Neuronal stem cell (in vitro differentiated cells): Measurements from ENCODE around the gene OR7A5. TPM values are rescaled to one million over a fixed set of nuclear protein-coding genes. Genes with fewer than 3 reads are reported as not detected.
"Not testable (repeated sequence)": the region's sequence is repeated elsewhere in the genome, so short reads cannot be mapped to it uniquely, and the experiment has no call there.

Experiments
- DNase-seq: peaks from one replicate; pipeline ENCODE4 v3.0.0-alpha.2; 2013; ENCODE audit warnings: low spot score
- H2AFZ ChIP-seq: one replicate; pipeline ENCODE4 v1.6.1; 2013; ENCODE audit warnings: mild to moderate bottlenecking, low read length, inconsistent platforms
- H2AK5ac ChIP-seq: 2 replicates; pipeline ENCODE4 v1.6.1; 2013; ENCODE audit warnings: low read depth, mild to moderate bottlenecking, inconsistent platforms, low read length, moderate library complexity, mixed read lengths
- H2BK120ac ChIP-seq: 2 replicates; pipeline ENCODE4 v1.6.1; 2013; ENCODE audit warnings: low read depth, mild to moderate bottlenecking, inconsistent platforms, low read length, moderate library complexity, mixed read lengths
- H2BK12ac ChIP-seq: one replicate; pipeline ENCODE4 v1.6.1; 2013; ENCODE audit warnings: low read length, inconsistent platforms
- H2BK15ac ChIP-seq: 2 replicates; pipeline ENCODE4 v1.6.1; 2013; ENCODE audit warnings: mild to moderate bottlenecking, low read length, inconsistent platforms, mixed read lengths
- H2BK5ac ChIP-seq: one replicate; pipeline ENCODE4 v1.6.1; 2013; ENCODE audit warnings: inconsistent platforms, mild to moderate bottlenecking, low read length, moderate library complexity
- H3K14ac ChIP-seq: one replicate; pipeline ENCODE4 v1.6.1; 2013; ENCODE audit warnings: low read length, inconsistent platforms
- H3K18ac ChIP-seq: 2 replicates; pipeline ENCODE4 v1.6.1; 2013; ENCODE audit warnings: low read length, inconsistent platforms
- H3K23ac ChIP-seq: 2 replicates; pipeline ENCODE4 v1.6.1; 2013; ENCODE audit warnings: low read depth, mild to moderate bottlenecking, mixed read lengths, low read length, inconsistent platforms; ENCODE audit not compliant: poor library complexity
- H3K27ac ChIP-seq: replicated peaks from 3 replicates; pipeline ENCODE4 v1.5.1; 2013; ENCODE audit warnings: low read length, inconsistent platforms
- H3K27me3 ChIP-seq, 3 experiments: 2 replicates each; pipeline ENCODE4 v1.6.1; 2013; ENCODE audit warnings: low read length in 3 of 3, mild to moderate bottlenecking in 2 of 3, inconsistent platforms in 1 of 3, low read depth in 1 of 3, mixed read lengths in 1 of 3, moderate library complexity in 1 of 3; ENCODE audit not compliant: control insufficient read depth in 3 of 3, insufficient read depth in 3 of 3
- H3K36me3 ChIP-seq, 2 donors: replicated peaks in 1 of 2; 2 replicates each; pipeline ENCODE4 v1.6.1; 2013; ENCODE audit warnings: low read length in 2 of 2; ENCODE audit not compliant: control insufficient read depth in 2 of 2, insufficient read depth in 2 of 2
- H3K4ac ChIP-seq: 2 replicates; pipeline ENCODE4 v1.6.1; 2013; ENCODE audit warnings: inconsistent platforms, mild to moderate bottlenecking, low read length, moderate library complexity
- H3K4me1 ChIP-seq, 2 donors: 1 replicate in 1 of 2; 2 replicates in 1 of 2; pipeline ENCODE4 v1.6.1; 2013; ENCODE audit warnings: low read length in 2 of 2, low read depth in 1 of 2; ENCODE audit not compliant: control insufficient read depth in 2 of 2, insufficient read depth in 1 of 2
- H3K4me2 ChIP-seq: one replicate; pipeline ENCODE4 v1.6.1; 2013; ENCODE audit warnings: mild to moderate bottlenecking, low read length, inconsistent platforms; ENCODE audit not compliant: insufficient read depth, poor library complexity, severe bottlenecking
- H3K4me3 ChIP-seq, 2 donors: 2 replicates each; pipeline ENCODE4 v1.5.1; 2013; ENCODE audit warnings: low read length in 2 of 2, mild to moderate bottlenecking in 2 of 2, inconsistent platforms in 1 of 2, moderate library complexity in 1 of 2
- H3K79me1 ChIP-seq: one replicate; pipeline ENCODE4 v1.6.1; 2013; ENCODE audit warnings: low read depth, mild to moderate bottlenecking, inconsistent platforms, low read length, moderate library complexity
- H3K9ac ChIP-seq: one replicate; pipeline ENCODE4 v1.6.1; 2013; ENCODE audit warnings: mild to moderate bottlenecking, low read depth, low read length, inconsistent platforms; ENCODE audit not compliant: poor library complexity
- H3K9me3 ChIP-seq, 2 donors: replicated peaks in 1 of 2; 2 replicates each; pipeline versions ENCODE3 to v1.6.1; 2013; ENCODE audit warnings: low read length in 2 of 2, mild to moderate bottlenecking in 2 of 2, inconsistent platforms in 1 of 2, low read depth in 1 of 2, mixed read lengths in 1 of 2, moderate library complexity in 1 of 2; ENCODE audit not compliant: control insufficient read depth in 2 of 2, insufficient read depth in 1 of 2
- H4K8ac ChIP-seq: one replicate; pipeline ENCODE4 v1.6.1; 2013; ENCODE audit warnings: low read depth, mild to moderate bottlenecking, inconsistent platforms, low read length, moderate library complexity
- H4K91ac ChIP-seq: one replicate; pipeline ENCODE4 v1.6.1; 2013; ENCODE audit warnings: low read length, low read depth, mild to moderate bottlenecking, inconsistent platforms; ENCODE audit not compliant: poor library complexity
- WGBS, 2 donors: extraction: QIAGEN DNeasy Blood & Tissue Kit; methylation state at CpG; one replicate each; pipeline ENCODE4 v1.1.7; 2013; ENCODE audit warnings: missing lambda C conversion rate in 2 of 2, mixed read lengths in 1 of 2; ENCODE audit not compliant: insufficient read length in 2 of 2, insufficient replicate concordance in 1 of 2; ENCODE audit errors: extremely low coverage in 2 of 2; 5-methylcytosine and 5-hydroxymethylcytosine counted together
- small RNA-seq: library from polyadenylated mRNA; stranded (forward); fragments of <200 nt; extraction: miRNeasy Mini kit (QIAGEN cat#:217004); gene quantifications from one replicate; pipeline ENCODE3, GENCODE V24; 2013; ENCODE audit not compliant: insufficient read depth

OR7A5 gene

GRCh38 chr19:14778110-14778845, 56.7 kb downstream of the OR7A5 start, which contains the start of gene ADGRE2:
ADGRE2 (minus strand) TSS chr19:14778560; CDS start chr19:14776756, 1,804 bp downstream.
- H2AFZ ChIP-seq, H3K36me3 ChIP-seq, H3K18ac ChIP-seq, H3K4ac ChIP-seq, H3K9me3 ChIP-seq, H3K23ac ChIP-seq, H2BK12ac ChIP-seq, DNase-seq, H3K4me3 ChIP-seq, H3K27ac ChIP-seq, H3K14ac ChIP-seq, H4K8ac ChIP-seq, H2BK120ac ChIP-seq, H3K27me3 ChIP-seq, H3K9ac ChIP-seq, H2BK5ac ChIP-seq, H3K4me2 ChIP-seq, H3K4me1 ChIP-seq, H2BK15ac ChIP-seq, H2AK5ac ChIP-seq, H4K91ac ChIP-seq, H3K79me1 ChIP-seq: not testable (repeated sequence)
- no CpG with 5 or more reads among the region's 12 CpGs for WGBS, 2 donors

- not testable (repeated sequence) for H2BK120ac ChIP-seq, H3K14ac ChIP-seq, H2AK5ac ChIP-seq
Observed at GRCh38 chr19:14777645-14778044, 57.3 kb downstream of the OR7A5 start.

More at GRCh38 chr19:14777645-14778044, 57.3 kb downstream of the OR7A5 start:
- H3K36me3 ChIP-seq, H3K23ac ChIP-seq, H3K9me3 ChIP-seq, H3K4me3 ChIP-seq, H4K8ac ChIP-seq, H3K9ac ChIP-seq, H3K27ac ChIP-seq, DNase-seq, H3K4ac ChIP-seq, H2AFZ ChIP-seq, H4K91ac ChIP-seq, H2BK15ac ChIP-seq, H3K4me1 ChIP-seq, H3K18ac ChIP-seq, H3K27me3 ChIP-seq, H3K4me2 ChIP-seq, H3K79me1 ChIP-seq, H2BK5ac ChIP-seq, H2BK12ac ChIP-seq: not testable (repeated sequence)
- no CpG with 5 or more reads among the region's 4 CpGs for WGBS, 2 donors

Small RNA genes lying within 50 kb of the gene (small RNA-seq; reads per million reads assigned to genes)
- not detected for gene AC005255.1
